PC-9 (cell line): ENCODE data around the gene EIF5B. TPM values are rescaled to one million over a fixed set of nuclear protein-coding genes. Genes with fewer than 3 reads are reported as not detected.

Source experiments
- BruUV-seq: library from RNA; stranded (reverse); fragments of 400-500 nt; replicated peaks from 2 replicates; lab custom pipeline; 2021; lab: Mats Ljungman, UMichigan
- CTCF ChIA-PET: fragments of 300-600 bp; sonication (Branson Sonifier 250); formaldehyde crosslinking; loops from one replicate; lab custom pipeline; 2022; ENCODE audit warnings: antibody characterized with exemption; lab: Charles Lee
- POLR2A ChIA-PET: fragments of 300-600 bp; sonication (Branson Sonifier 250); formaldehyde crosslinking; loops from one replicate; lab custom pipeline; 2022; ENCODE audit warnings: antibody characterized with exemption; ENCODE audit not compliant: unreplicated experiment; lab: Charles Lee
- DNase-seq, 2 experiments: peaks; one replicate each; pipeline versions ENCODE4 v3.0.0 to v3.0.0-alpha.2; 2015 to 2022; ENCODE audit warnings: mixed read lengths in 1 of 2
- H2AFZ ChIP-seq: fragments of 200-600 bp; sonication (generic); 2 replicates; pipeline ENCODE4 v1.8.1; 2017; ENCODE audit warnings: antibody characterized with exemption
- H3F3A ChIP-seq: fragments of 200-600 bp; sonication (generic); 2 replicates; pipeline ENCODE4 v1.8.1; 2017; ENCODE audit warnings: antibody characterized with exemption, mild to moderate bottlenecking, low read depth; ENCODE audit not compliant: insufficient read depth
- H3K27ac ChIP-seq: fragments of 200-600 bp; sonication (generic); 2 replicates; pipeline ENCODE4 v1.6.1; 2016; ENCODE audit warnings: mixed run types
- H3K27me3 ChIP-seq: fragments of 200-600 bp; sonication (generic); 2 replicates; pipeline ENCODE4 v1.6.1; 2016; ENCODE audit warnings: low read depth, mixed run types; ENCODE audit not compliant: insufficient read depth
- H3K36me3 ChIP-seq: fragments of 200-600 bp; sonication (generic); 2 replicates; pipeline ENCODE4 v1.6.1; 2016; ENCODE audit warnings: low read depth, mixed run types
- H3K4me1 ChIP-seq: fragments of 200-600 bp; sonication (generic); replicated peaks from 2 replicates; pipeline ENCODE4 v1.6.1; 2016; ENCODE audit warnings: mixed run types; ENCODE audit not compliant: insufficient read depth
- H3K4me2 ChIP-seq: fragments of 200-600 bp; sonication (generic); 2 replicates; pipeline ENCODE4 v1.6.1; 2017; ENCODE audit warnings: mixed run types
- H3K4me3 ChIP-seq: fragments of 200-600 bp; sonication (generic); 2 replicates; pipeline ENCODE4 v1.6.1; 2016; ENCODE audit warnings: mixed run types
- H3K79me2 ChIP-seq: fragments of 200-600 bp; sonication (generic); 2 replicates; pipeline ENCODE4 v1.6.1; 2017; ENCODE audit warnings: low read depth, mixed run types
- H3K9me2 ChIP-seq: fragments of 200-600 bp; sonication (generic); 2 replicates; pipeline ENCODE4 v1.8.1; 2017; ENCODE audit warnings: mild to moderate bottlenecking; ENCODE audit not compliant: insufficient read depth
- H3K9me3 ChIP-seq: fragments of 200-600 bp; sonication (generic); 2 replicates; pipeline ENCODE4 v1.8.1; 2016; ENCODE audit warnings: low read depth; ENCODE audit not compliant: insufficient read depth
- H4K20me1 ChIP-seq: fragments of 200-600 bp; sonication (generic); 2 replicates; pipeline ENCODE4 v1.8.1; 2017; ENCODE audit not compliant: insufficient read depth
- EZH2 ChIP-seq: fragments of 200-600 bp; sonication (generic); IDR thresholded peaks from 2 replicates; pipeline ENCODE4 v1.8.0; 2017; ENCODE audit warnings: antibody characterized with exemption, low read depth
- intact Hi-C: fragments of 100-400 bp; cut with micrococcal nuclease; formaldehyde crosslinking; loops from one replicate; pipeline ENCODE4 v1.10.0; 2022; ENCODE audit not compliant: unreplicated experiment
- total RNA-seq: library from RNA; stranded (reverse); gene quantifications from 2 replicates; pipeline ENCODE4 v1.2.3, GENCODE V29; 2021
- TF ChIP-seq, protein P1 (sequence below): fragments of 200-600 bp; sonication (generic); conservative IDR thresholded peaks from 2 replicates; pipeline ENCODE4 v1.6.1; 2017; ENCODE audit warnings: mixed run types, antibody characterized with exemption, mild to moderate bottlenecking, moderate library complexity

EIF5B gene
- total RNA-seq, 1 experiment from 2014 or later, result 56.7 TPM

DNA sequence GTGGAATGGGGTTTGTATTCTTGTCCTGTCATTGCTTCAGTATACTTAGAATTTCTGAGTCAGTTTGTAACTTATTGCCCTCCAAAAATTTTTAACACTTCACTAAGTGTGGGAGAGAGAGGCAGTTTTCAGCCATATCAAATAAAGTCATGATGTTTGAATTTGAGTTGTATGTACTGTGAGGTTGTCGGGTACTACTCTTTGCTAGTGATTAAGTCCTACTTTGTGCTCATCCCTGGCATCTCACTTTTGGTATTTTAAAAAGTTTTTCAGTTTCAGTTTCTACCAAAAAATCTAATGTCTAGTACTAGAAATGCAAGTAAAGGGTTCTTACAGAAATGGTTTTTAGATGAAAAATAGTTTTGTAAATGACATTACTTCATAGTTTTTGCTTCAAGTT, 40.7 kb downstream of the EIF5B start:
- H3K4me3 ChIP-seq, result no peak overlapping the region
- BruUV-seq, result no TSS peak
- no peak for DNase-seq
- H3K4me1 ChIP-seq, result no peaks in the 10 kb centered on the region
- TF ChIP-seq, protein P1, sequence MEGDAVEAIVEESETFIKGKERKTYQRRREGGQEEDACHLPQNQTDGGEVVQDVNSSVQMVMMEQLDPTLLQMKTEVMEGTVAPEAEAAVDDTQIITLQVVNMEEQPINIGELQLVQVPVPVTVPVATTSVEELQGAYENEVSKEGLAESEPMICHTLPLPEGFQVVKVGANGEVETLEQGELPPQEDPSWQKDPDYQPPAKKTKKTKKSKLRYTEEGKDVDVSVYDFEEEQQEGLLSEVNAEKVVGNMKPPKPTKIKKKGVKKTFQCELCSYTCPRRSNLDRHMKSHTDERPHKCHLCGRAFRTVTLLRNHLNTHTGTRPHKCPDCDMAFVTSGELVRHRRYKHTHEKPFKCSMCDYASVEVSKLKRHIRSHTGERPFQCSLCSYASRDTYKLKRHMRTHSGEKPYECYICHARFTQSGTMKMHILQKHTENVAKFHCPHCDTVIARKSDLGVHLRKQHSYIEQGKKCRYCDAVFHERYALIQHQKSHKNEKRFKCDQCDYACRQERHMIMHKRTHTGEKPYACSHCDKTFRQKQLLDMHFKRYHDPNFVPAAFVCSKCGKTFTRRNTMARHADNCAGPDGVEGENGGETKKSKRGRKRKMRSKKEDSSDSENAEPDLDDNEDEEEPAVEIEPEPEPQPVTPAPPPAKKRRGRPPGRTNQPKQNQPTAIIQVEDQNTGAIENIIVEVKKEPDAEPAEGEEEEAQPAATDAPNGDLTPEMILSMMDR, result no peak
- no peak for TF ChIP-seq EZH2
- no peaks in the 10 kb centered on the region for H3K9me2 ChIP-seq
- H3K27ac ChIP-seq, result no peak overlapping the region
- H3K79me2 ChIP-seq, result no peaks in the 10 kb centered on the region
- no peaks in the 10 kb centered on the region for H3K27me3 ChIP-seq
- ChIA-PET CTCF (no interaction called here), POLR2A (no interaction called here)
- H4K20me1 ChIP-seq, result 0 out of 2 replicates have a peak, but pooled peaks cover 5% of the 10 kb centered on the region
- peaks cover 48% of the 10 kb centered on the region for H3K36me3 ChIP-seq
- intact Hi-C loops, result no loop called here
- 0 out of 2 replicates have a peak, but pooled peaks cover 2% of the 10 kb centered on the region for H3F3A ChIP-seq
- H3K4me2 ChIP-seq, result no peak overlapping the region
- H2AFZ ChIP-seq, result no peak overlapping the region
- H3K9me3 ChIP-seq, result no peaks in the 10 kb centered on the region

DNA sequence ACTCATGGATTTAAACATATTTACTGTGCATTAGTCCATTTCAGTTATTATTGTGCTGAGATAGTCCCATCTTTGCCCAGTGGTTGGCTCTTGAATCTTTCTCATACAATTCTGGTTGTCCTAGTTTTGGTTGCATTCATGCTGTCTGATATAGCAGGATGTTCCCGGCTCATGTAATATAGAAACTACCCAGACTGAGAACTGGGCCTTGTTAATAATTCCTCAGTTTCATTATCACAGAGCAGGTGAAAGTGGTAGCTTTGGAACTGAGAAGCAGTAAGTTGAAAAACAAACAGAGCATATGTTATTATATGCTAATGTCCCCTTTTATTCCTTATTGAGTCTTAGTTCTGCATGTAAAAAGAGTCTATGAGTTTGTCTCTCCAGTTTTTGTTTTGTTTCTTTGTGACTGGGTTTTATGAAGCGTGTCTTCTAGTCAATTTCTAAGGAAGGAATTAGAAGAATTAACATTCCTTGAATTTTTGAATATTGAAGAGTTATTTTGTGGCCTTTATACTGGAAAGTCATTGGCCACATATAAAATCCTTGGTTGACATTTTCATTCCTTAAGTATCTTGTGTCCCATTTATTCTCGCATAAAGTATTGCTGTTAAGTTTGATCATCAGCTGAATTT, 43.3 kb downstream of the EIF5B start:
- Histone ChIP-seq H3K9me2 (no peaks in the 10 kb centered on the region), H3K36me3 (peaks cover 42% of the 10 kb centered on the region), H3K4me1 (no peaks in the 10 kb centered on the region), H3K4me3 (no peak overlapping the region), H3K4me2 (no peak overlapping the region), H3K27ac (no peak overlapping the region), H4K20me1 (peaks cover 3% of the 10 kb centered on the region; the same call in 1 of the 2 replicates), H3K9me3 (no peaks in the 10 kb centered on the region), H2AFZ (no peak overlapping the region), H3K27me3 (no peaks in the 10 kb centered on the region), H3K79me2 (no peaks in the 10 kb centered on the region), H3F3A (peaks cover 2% of the 10 kb centered on the region; the same call in 1 of the 2 replicates)
- no TSS peak for BruUV-seq
- TF ChIP-seq, protein P1, result no peak
- no peak for TF ChIP-seq EZH2
- intact Hi-C loops, result loop anchor here (5.0 kb wide), 1 partner anchor 42 kb away; no protein-coding TSS in a partner anchor
- ChIA-PET POLR2A (interaction anchor here (0.7 kb wide), 1 partner anchor 511 kb away, joined by 5 read pairs; no protein-coding TSS in a partner anchor), CTCF (no interaction called here)
- DNase-seq, result no peak

DNA sequence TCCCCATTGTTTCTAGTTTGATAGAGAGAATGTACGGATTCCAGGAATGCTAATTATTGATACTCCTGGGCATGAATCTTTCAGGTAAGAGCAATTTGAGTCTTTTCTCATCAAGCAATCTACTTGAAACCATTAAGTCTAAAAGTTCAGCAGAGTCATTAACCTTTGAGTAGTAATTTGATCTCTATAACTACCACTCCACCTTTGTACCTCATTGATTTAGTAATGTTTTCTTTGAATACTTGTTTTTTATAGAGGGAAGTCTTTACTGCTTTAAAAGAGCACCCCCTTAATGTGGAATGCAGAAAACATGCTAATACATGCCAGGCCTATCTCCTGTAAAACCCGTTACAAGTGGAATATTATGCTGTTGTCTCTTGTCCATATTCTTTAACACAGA, 45.0 kb downstream of the EIF5B start:
- intact Hi-C loops, result loop anchor here (5.0 kb wide), 1 partner anchor 40 kb away; no protein-coding TSS in a partner anchor
- no peak overlapping the region for H3K4me2 ChIP-seq
- H3K27me3 ChIP-seq, result no peaks in the 10 kb centered on the region
- no peaks in the 10 kb centered on the region for H3K79me2 ChIP-seq
- TF ChIP-seq, protein P1, result no peak
- TF ChIP-seq EZH2, result no peak
- peaks cover 2% of the 10 kb centered on the region; the same call in 1 of the 2 replicates for H3F3A ChIP-seq
- ChIA-PET POLR2A (no interaction called here), CTCF (no interaction called here)
- H2AFZ ChIP-seq, result no peak overlapping the region
- no peaks in the 10 kb centered on the region for H3K9me3 ChIP-seq
- H3K9me2 ChIP-seq, result no peaks in the 10 kb centered on the region
- DNase-seq, result no peak
- no TSS peak for BruUV-seq
- peaks cover 12% of the 10 kb centered on the region for H4K20me1 ChIP-seq
- H3K36me3 ChIP-seq, result peaks cover 43% of the 10 kb centered on the region
- H3K4me3 ChIP-seq, result no peak overlapping the region
- H3K27ac ChIP-seq, result no peak overlapping the region
- no peaks in the 10 kb centered on the region for H3K4me1 ChIP-seq
